Skin of body (tissue), 2 donors: ENCODE measurements around the gene PPP1R9A. TPM values are rescaled to one million over a fixed set of nuclear protein-coding genes. Genes with fewer than 3 reads are reported as not detected.

Source experiments
- small RNA-seq: library from RNA; depleted of rRNA; stranded (forward); fragments of <200 nt; gene quantifications from one replicate; pipeline ENCODE3, GENCODE V24; 2014; ENCODE audit warnings: low replicate concordance
- total RNA-seq: library from RNA; depleted of rRNA; stranded (reverse); fragments of >200 nt; gene quantifications from one replicate; pipeline ENCODE4 v1.2.3, GENCODE V29; 2014

Gene PPP1R9A
- total RNA-seq, 1 donor from 2014 or later, result 15.0 TPM

Small RNA genes within 50 kb of the gene (small RNA-seq; reads per million reads assigned to genes)
- gene AC002429.1, result not detected
- gene HINT1P2, result not detected
- not detected for gene RNU4-16P
